ENCODE measurements around the gene CRHR2.

CRHR2 gene

GRCh38 chr7:30613366-30614325 is 68.6 kb downstream of the CRHR2 start:
- no peak for DNase-seq

GRCh38 chr7:30612658-30613265 is 69.5 kb downstream of the CRHR2 start:
- DNase-seq: no peak

- DNase-seq: no peak
These were observed 76.4 kb downstream of the CRHR2 start for GRCh38 chr7:30605832-30606231.

GRCh38 chr7:30604901-30605300 is 77.4 kb downstream of the CRHR2 start:
- no peak for DNase-seq

All from activated gamma-delta T cell treated with Interleukin-2 at 50 U/mL for 16 hours (primary cell).